ENCODE measurements around the gene POU3F4. TPM values are rescaled to one million over a fixed set of nuclear protein-coding genes. Genes with fewer than 3 reads are reported as not detected.

Gene POU3F4
- total RNA-seq, 6 donors from 2014 or later: not detected

DNA sequence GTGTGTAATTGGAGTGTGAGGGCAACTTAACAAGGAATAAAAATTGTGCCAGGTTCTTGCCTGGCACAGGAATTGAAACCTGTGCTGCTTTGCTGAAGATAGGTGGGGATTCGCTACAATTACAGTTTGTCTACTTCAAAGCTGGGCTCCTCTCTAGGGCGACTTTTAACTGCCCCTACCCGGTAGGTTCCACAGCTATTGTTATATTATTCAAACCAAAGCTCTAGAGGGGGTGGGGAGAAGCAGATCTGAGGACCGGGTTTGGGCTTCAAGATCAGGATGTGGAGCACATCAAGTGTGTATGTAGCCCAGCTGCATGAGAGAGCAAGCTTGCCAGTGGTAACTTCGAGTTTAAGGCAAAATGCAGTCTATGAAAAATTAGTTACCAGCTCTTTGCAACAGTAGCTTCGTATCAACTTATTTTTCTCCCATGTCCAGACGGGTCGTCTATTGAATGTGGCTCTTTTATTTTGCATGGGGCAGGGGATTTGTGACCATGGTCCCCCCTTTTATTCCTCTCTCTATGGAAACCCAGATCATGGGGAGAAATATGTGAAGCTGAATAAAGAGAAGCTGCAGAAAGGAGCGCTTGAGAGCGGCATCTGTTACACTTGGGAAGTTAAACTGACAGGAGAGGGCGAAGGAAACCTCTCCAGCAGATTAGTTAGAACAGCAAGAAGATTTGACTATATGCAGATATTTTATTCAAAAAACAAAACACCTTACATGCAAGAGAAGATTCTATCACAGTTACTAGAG lies 3.2 kb upstream of the POU3F4 start:
- Histone ChIP-seq H3K27me3 (peaks cover 0 to 4% (median 0%) of the 10 kb centered on the region in 4 donors), H3K4me3 (no peak overlapping the region), H3K36me3 (no peaks in the 10 kb centered on the region), H3K4me1 (no peaks in the 10 kb centered on the region), H3K27ac (no peak overlapping the region), H3K9me3 (peaks cover 0 to 4% (median 0%) of the 10 kb centered on the region in 4 donors)
- TF ChIP-seq EP300 (IDR thresholded peaks at IDR 0.05) (no peak), POLR2AphosphoS5 (IDR thresholded peaks at IDR 0.05) (no peak), POLR2A (IDR thresholded peaks at IDR 0.05) (no peak)
- TF ChIP-seq, protein P1, sequence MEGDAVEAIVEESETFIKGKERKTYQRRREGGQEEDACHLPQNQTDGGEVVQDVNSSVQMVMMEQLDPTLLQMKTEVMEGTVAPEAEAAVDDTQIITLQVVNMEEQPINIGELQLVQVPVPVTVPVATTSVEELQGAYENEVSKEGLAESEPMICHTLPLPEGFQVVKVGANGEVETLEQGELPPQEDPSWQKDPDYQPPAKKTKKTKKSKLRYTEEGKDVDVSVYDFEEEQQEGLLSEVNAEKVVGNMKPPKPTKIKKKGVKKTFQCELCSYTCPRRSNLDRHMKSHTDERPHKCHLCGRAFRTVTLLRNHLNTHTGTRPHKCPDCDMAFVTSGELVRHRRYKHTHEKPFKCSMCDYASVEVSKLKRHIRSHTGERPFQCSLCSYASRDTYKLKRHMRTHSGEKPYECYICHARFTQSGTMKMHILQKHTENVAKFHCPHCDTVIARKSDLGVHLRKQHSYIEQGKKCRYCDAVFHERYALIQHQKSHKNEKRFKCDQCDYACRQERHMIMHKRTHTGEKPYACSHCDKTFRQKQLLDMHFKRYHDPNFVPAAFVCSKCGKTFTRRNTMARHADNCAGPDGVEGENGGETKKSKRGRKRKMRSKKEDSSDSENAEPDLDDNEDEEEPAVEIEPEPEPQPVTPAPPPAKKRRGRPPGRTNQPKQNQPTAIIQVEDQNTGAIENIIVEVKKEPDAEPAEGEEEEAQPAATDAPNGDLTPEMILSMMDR (IDR thresholded peaks at IDR 0.05): no peak
- WGBS, 2 donors: 6 to 14% methylated on average over 9 to 11 of the region's 11 CpGs
- ATAC-seq (ENCODE audit: low FRiP score in 2 of 2) (no peak), DNase-seq (no peak)

DNA sequence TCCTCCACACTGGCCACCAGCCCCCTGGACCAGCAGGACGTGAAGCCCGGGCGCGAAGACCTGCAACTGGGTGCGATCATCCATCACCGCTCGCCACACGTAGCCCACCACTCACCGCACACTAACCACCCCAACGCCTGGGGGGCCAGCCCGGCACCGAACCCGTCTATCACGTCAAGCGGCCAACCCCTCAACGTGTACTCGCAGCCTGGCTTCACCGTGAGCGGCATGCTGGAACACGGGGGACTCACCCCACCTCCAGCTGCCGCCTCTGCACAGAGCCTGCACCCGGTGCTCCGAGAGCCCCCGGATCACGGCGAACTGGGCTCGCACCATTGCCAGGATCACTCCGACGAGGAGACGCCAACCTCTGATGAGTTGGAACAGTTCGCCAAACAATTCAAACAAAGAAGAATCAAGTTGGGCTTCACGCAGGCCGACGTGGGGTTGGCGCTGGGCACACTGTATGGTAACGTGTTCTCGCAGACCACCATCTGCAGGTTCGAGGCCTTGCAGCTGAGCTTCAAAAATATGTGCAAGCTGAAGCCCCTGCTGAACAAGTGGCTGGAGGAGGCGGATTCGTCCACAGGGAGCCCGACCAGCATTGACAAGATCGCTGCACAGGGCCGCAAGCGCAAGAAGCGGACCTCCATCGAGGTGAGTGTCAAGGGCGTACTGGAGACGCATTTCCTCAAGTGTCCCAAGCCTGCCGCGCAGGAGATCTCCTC lies 600 bp downstream of the POU3F4 start:
- TF ChIP-seq, protein P1 (IDR thresholded peaks at IDR 0.05): no peak
- no peak for TF ChIP-seq POLR2AphosphoS5 (IDR thresholded peaks at IDR 0.05)
- no peak for TF ChIP-seq EP300 (IDR thresholded peaks at IDR 0.05)
- TF ChIP-seq POLR2A (IDR thresholded peaks at IDR 0.05): no peak
- DNase-seq: peak in 1 of 2 donors; percentile 47
- H3K9me3 ChIP-seq: peaks cover 0 to 4% (median 0%) of the 10 kb centered on the region in 4 donors
- no peaks in the 10 kb centered on the region for H3K36me3 ChIP-seq
- no peak overlapping the region for H3K27ac ChIP-seq
- no peaks in the 10 kb centered on the region for H3K4me1 ChIP-seq
- peak in 1 of 2 donors; percentile 17 for ATAC-seq (ENCODE audit: low FRiP score in 2 of 2)
- H3K27me3 ChIP-seq: peaks cover 0 to 8% (median 0%) of the 10 kb centered on the region in 4 donors
- no peak overlapping the region for H3K4me3 ChIP-seq
- 47% methylated on average over 50 of the region's 50 CpGs; no CpG with 5 or more reads in 1 of the 2 donors for WGBS, 2 donors

DNA sequence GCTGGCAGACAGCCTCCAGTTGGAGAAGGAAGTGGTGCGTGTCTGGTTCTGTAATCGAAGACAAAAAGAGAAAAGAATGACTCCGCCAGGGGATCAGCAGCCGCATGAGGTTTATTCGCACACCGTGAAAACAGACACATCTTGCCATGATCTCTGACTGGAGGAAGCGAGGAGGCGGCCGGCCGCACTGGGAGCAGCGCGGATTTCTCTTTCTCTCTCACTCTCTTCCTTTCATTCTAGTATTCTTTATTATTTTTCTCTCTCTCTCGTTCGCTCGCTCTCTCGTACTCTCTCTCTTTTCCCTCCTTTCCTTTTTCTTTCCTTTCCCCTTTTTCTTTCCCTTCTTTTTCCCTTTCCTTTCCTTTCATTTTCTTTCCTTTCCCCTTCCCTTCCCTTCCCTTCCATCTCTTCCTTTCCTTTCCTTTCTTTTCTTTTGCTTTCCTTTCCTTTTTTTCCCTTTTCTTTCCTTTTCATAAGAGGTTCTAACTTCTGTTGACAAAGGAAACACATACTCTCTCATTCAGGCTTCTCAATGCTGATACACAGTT lies 1.2 kb downstream of the POU3F4 start:
- H3K36me3 ChIP-seq: no peaks in the 10 kb centered on the region
- no peak overlapping the region for H3K27ac ChIP-seq
- DNase-seq (peak in 1 of 2 donors; percentile 5), ATAC-seq (ENCODE audit: low FRiP score in 2 of 2) (no peak)
- peaks cover 0 to 8% (median 0%) of the 10 kb centered on the region in 4 donors for H3K27me3 ChIP-seq
- TF ChIP-seq, protein P1 (IDR thresholded peaks at IDR 0.05): no peak
- no peak overlapping the region for H3K4me3 ChIP-seq
- WGBS, 2 donors: 14 to 46% methylated on average over 16 of the region's 16 CpGs
- H3K4me1 ChIP-seq: no peaks in the 10 kb centered on the region
- H3K9me3 ChIP-seq: peaks cover 0 to 4% (median 0%) of the 10 kb centered on the region in 4 donors

DNA sequence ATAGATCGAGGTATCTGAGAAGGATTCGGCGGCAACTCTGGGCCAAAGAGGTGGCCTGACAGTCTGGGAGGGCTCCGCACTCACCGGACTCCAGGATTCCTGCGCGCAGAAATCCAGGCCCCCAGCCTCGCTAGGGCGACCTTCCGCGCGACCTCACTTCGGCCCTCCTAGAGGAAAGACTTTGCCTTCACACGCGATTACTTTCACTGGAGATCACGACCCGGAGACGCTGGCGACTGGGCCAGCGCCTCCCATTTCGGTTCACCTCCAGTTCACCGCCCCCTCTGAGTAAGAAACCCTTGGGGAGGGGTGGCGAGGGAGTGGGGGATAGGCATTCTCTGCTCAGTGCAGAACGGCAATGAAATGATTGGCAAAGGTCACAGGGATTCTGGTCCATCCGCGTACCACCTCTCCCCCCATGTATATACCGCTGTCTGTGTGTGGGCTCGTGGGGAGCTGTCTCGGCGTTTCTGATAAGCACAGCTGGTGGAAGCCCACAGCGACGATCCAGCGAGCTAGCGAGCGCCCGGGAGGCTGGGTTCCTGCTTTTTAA lies 2.5 kb downstream of the POU3F4 start:
- peak in 1 of 2 donors; percentile 26 for ATAC-seq (ENCODE audit: low FRiP score in 2 of 2)
- peak in 1 of 2 donors; percentile 13 for DNase-seq
- Histone ChIP-seq H3K36me3 (no peaks in the 10 kb centered on the region), H3K4me1 (no peaks in the 10 kb centered on the region), H3K27me3 (peaks cover 0 to 8% (median 0%) of the 10 kb centered on the region in 4 donors), H3K4me3 (no peak overlapping the region), H3K9me3 (peaks cover 0 to 4% (median 0%) of the 10 kb centered on the region in 4 donors), H3K27ac (no peak overlapping the region)
- 10 to 27% methylated on average over 8 to 34 of the region's 36 CpGs for WGBS, 2 donors
- no peak for TF ChIP-seq POLR2AphosphoS5 (IDR thresholded peaks at IDR 0.05)
- no peak for TF ChIP-seq EP300 (IDR thresholded peaks at IDR 0.05)
- TF ChIP-seq, protein P1 (IDR thresholded peaks at IDR 0.05): no peak
- no peak for TF ChIP-seq POLR2A (IDR thresholded peaks at IDR 0.05)

Measured in upper lobe of left lung (tissue), 6 donors.